ENCODE results near the gene CDC14B.

- TF ChIP-seq CTCF (IDR thresholded peaks at IDR 0.05; ENCODE audit: low read length) (no peak), EZH2phosphoT487 (IDR thresholded peaks at IDR 0.05; ENCODE audit: low read length) (no peak), EZH2 (optimal IDR thresholded peaks at IDR 0.05; ENCODE audit: low read depth, low read length) (no peak)
Measured at GRCh38 chr9:96513622-96514021, 106.0 kb downstream of the CDC14B start.

Data from MM.1S (cell line).